SU-DHL-6 (cell line): ENCODE measurements around the gene SERINC2.
"Not testable (repeated sequence)": the region's sequence is repeated elsewhere in the genome, so short reads cannot be mapped to it uniquely, and the experiment has no call there.

ENCODE experiments used
- H2AFZ ChIP-seq: fragments of 200-600 bp; sonication (generic); 2 replicates; pipeline ENCODE4 v1.6.1; 2014; ENCODE audit warnings: low read depth, mild to moderate bottlenecking, moderate library complexity, mixed read lengths, antibody characterized with exemption, low read length; ENCODE audit not compliant: severe bottlenecking
- H3F3A ChIP-seq: fragments of 200-600 bp; shearing (Covaris generic); 2 replicates; pipeline ENCODE4 v1.6.0; 2016; ENCODE audit warnings: antibody characterized with exemption, mild to moderate bottlenecking; ENCODE audit not compliant: insufficient read depth
- H3K27ac ChIP-seq: fragments of 200-600 bp; sonication (generic); 2 replicates; pipeline ENCODE4 v1.5.1; 2016; ENCODE audit warnings: low read depth, mild to moderate bottlenecking, low read length, moderate library complexity, mixed read lengths
- H3K27me3 ChIP-seq: fragments of 200-600 bp; sonication (generic), shearing (Covaris generic); 2 replicates; pipeline ENCODE4 v1.6.0; 2014; ENCODE audit warnings: mild to moderate bottlenecking, low read length
- H3K36me3 ChIP-seq: fragments of 200-600 bp; sonication (generic); 2 replicates; pipeline ENCODE4 v1.6.1; 2014; ENCODE audit warnings: mild to moderate bottlenecking, low read length, mixed read lengths
- H3K4me2 ChIP-seq: fragments of 300-600, 200-600 bp; shearing (Covaris generic), sonication (generic); 2 replicates; pipeline ENCODE4 v1.6.0; 2014; ENCODE audit warnings: low read length, low read depth, mild to moderate bottlenecking; ENCODE audit not compliant: poor library complexity, severe bottlenecking
- H3K4me3 ChIP-seq: fragments of 200-600 bp; sonication (generic); 2 replicates; pipeline ENCODE4 v1.5.1; 2014; ENCODE audit warnings: antibody characterized with exemption, low read length, mild to moderate bottlenecking, mixed read lengths; ENCODE audit not compliant: insufficient read depth, poor library complexity, severe bottlenecking
- H3K79me2 ChIP-seq: fragments of 200-600 bp; sonication (generic); 2 replicates; pipeline ENCODE4 v1.6.1; 2014; ENCODE audit warnings: mild to moderate bottlenecking, low read length, moderate library complexity; ENCODE audit not compliant: insufficient read depth
- H3K9ac ChIP-seq: fragments of 200-600 bp; sonication (generic); 2 replicates; pipeline ENCODE4 v1.7.0; 2014; ENCODE audit warnings: mild to moderate bottlenecking, low read length
- H3K9me2 ChIP-seq: fragments of 200-600 bp; sonication (generic); replicated peaks from 2 replicates; pipeline ENCODE4 v1.6.1; 2014; ENCODE audit warnings: low read length; ENCODE audit not compliant: insufficient read depth
- H3K9me3 ChIP-seq: fragments of 200-600 bp; sonication (generic); 2 replicates; pipeline ENCODE4 v1.6.1; 2014; ENCODE audit warnings: low read length, mixed read lengths; ENCODE audit not compliant: insufficient read depth
- H4K20me1 ChIP-seq: fragments of 200-600 bp; sonication (generic); 2 replicates; pipeline ENCODE4 v1.6.1; 2014; ENCODE audit warnings: low read depth, mild to moderate bottlenecking, antibody characterized with exemption, low read length, moderate library complexity, mixed read lengths
- CTCF ChIP-seq: fragments of 200-600 bp; sonication (generic); IDR thresholded peaks from one replicate; pipeline ENCODE4 v1.5.1; 2017; ENCODE audit warnings: antibody characterized with exemption, mild to moderate bottlenecking, low read length, moderate library complexity; ENCODE audit not compliant: insufficient read depth, poor library complexity, severe bottlenecking
- EZH2phosphoT487 ChIP-seq: fragments of 200-600 bp; sonication (generic), shearing (Covaris generic); conservative IDR thresholded peaks from 2 replicates; pipeline ENCODE4 v1.6.1; 2018; ENCODE audit warnings: mild to moderate bottlenecking, antibody characterized with exemption, low read length, moderate library complexity, mixed read lengths

SERINC2 gene

GRCh38 chr1:31429583-31429982, 16.6 kb downstream of the SERINC2 start:
- no peak overlapping the region for H2AFZ ChIP-seq
- H3K9ac ChIP-seq, result no peak overlapping the region
- no peaks in the 10 kb centered on the region for H3F3A ChIP-seq
- TF ChIP-seq CTCF, result no peak
- no peak for TF ChIP-seq EZH2phosphoT487
- H3K36me3 ChIP-seq, result no peaks in the 10 kb centered on the region
- no peaks in the 10 kb centered on the region for H3K9me2 ChIP-seq
- no peak overlapping the region for H3K4me3 ChIP-seq
- H3K79me2 ChIP-seq, result no peaks in the 10 kb centered on the region
- no peak overlapping the region for H3K4me2 ChIP-seq
- no peaks in the 10 kb centered on the region for H3K27me3 ChIP-seq
- no peaks in the 10 kb centered on the region for H3K9me3 ChIP-seq
- no peaks in the 10 kb centered on the region for H4K20me1 ChIP-seq
- no peak overlapping the region for H3K27ac ChIP-seq

- not testable (repeated sequence) for H3K79me2 ChIP-seq, H3K27ac ChIP-seq, H3K4me3 ChIP-seq, H3K9ac ChIP-seq, H3K9me3 ChIP-seq, H3K4me2 ChIP-seq, H3K27me3 ChIP-seq, H3K36me3 ChIP-seq, H2AFZ ChIP-seq, H3K9me2 ChIP-seq, H4K20me1 ChIP-seq, H3F3A ChIP-seq
These were observed 18.6 kb downstream of the SERINC2 start for GRCh38 chr1:31431351-31432257.

GRCh38 chr1:31432592-31433395, 19.8 kb downstream of the SERINC2 start:
- Histone ChIP-seq H3K27ac (no peak overlapping the region), H3K4me3 (no peak overlapping the region), H3K36me3 (no peaks in the 10 kb centered on the region), H3K9me2 (no peaks in the 10 kb centered on the region), H4K20me1 (no peaks in the 10 kb centered on the region), H3K9me3 (no peaks in the 10 kb centered on the region), H2AFZ (no peak overlapping the region), H3F3A (no peaks in the 10 kb centered on the region), H3K4me2 (no peak overlapping the region), H3K79me2 (no peaks in the 10 kb centered on the region), H3K27me3 (no peaks in the 10 kb centered on the region), H3K9ac (no peak overlapping the region)
- no peak for TF ChIP-seq CTCF
- TF ChIP-seq EZH2phosphoT487, result no peak
